Upper lobe of left lung (tissue), 6 donors: ENCODE data around the gene IL4R. TPM values are rescaled to one million over a fixed set of nuclear protein-coding genes. Genes with fewer than 3 reads are reported as not detected.

Experiments used
- ATAC-seq, 2 donors: fragments of 200-7000 bp; cut with Tn5 transposase; one replicate each; pipeline ENCODE4 v1.9.1; 2022; ENCODE audit warnings: mild to moderate bottlenecking in 2 of 2, moderate library complexity in 2 of 2; ENCODE audit not compliant: low FRiP score in 2 of 2
- DNase-seq, 2 donors: peaks; one replicate each; pipeline ENCODE4 v3.0.0-alpha.2; 2019 to 2020
- H3K27ac ChIP-seq, 4 donors: fragments of 200-600 bp; sonication (generic); one replicate each; pipeline ENCODE4 v1.5.1; 2016 to 2019
- H3K27me3 ChIP-seq, 4 donors: fragments of 200-600 bp; sonication (generic); one replicate each; pipeline ENCODE4 v1.5.1; 2017 to 2019
- H3K36me3 ChIP-seq, 4 donors: fragments of 200-600 bp; sonication (generic); one replicate each; pipeline ENCODE4 v1.5.1; 2016 to 2019
- H3K4me1 ChIP-seq, 4 donors: fragments of 200-600 bp; sonication (generic); one replicate each; pipeline ENCODE4 v1.5.1; 2018 to 2019
- H3K4me3 ChIP-seq, 4 donors: fragments of 200-600 bp; sonication (generic); one replicate each; pipeline ENCODE4 v1.5.1; 2017 to 2019; ENCODE audit warnings: mild to moderate bottlenecking in 2 of 4, moderate library complexity in 1 of 4
- H3K9me3 ChIP-seq, 4 donors: fragments of 200-600 bp; sonication (generic); one replicate each; pipeline ENCODE4 v1.5.1; 2018 to 2019
- EP300 ChIP-seq, 4 donors: sonication (generic); formaldehyde crosslinking; IDR thresholded peaks; one replicate each; pipeline ENCODE4 v1.5.1; 2017; ENCODE audit warnings: antibody characterized with exemption in 4 of 4, control low read depth in 2 of 4
- POLR2A ChIP-seq, 4 donors: fragments of 450-650 bp; IDR thresholded peaks; one replicate each; pipeline ENCODE4 v1.5.1; 2016 to 2017; ENCODE audit warnings: antibody characterized with exemption in 4 of 4, mild to moderate bottlenecking in 2 of 4
- POLR2AphosphoS5 ChIP-seq, 2 donors: sonication (generic); formaldehyde crosslinking; IDR thresholded peaks; one replicate each; pipeline ENCODE4 v1.5.1; 2017; ENCODE audit warnings: antibody characterized with exemption in 2 of 2
- WGBS, 2 donors: methylation state at CpG; one replicate each; pipeline ENCODE4 v1.1.5; 2017 to 2018; 5-methylcytosine and 5-hydroxymethylcytosine counted together
- total RNA-seq, 6 donors: library from RNA; depleted of rRNA in 4 of 6; stranded (reverse); fragments of >200 nt in 4 of 6; gene quantifications; one replicate each; pipeline versions ENCODE4 v1.1.0 to v1.2.1, GENCODE V29; 2016 to 2021
- TF ChIP-seq, protein P1 (sequence below), 6 experiments: fragments of 450-650 bp in 4 of 6; fragments of 200-600 bp in 2 of 6; sonication (generic) in 2 of 6; IDR thresholded peaks; one replicate each; pipeline ENCODE4 v1.5.1; 2016 to 2019; ENCODE audit warnings: antibody characterized with exemption in 6 of 6
- donor health status: DM: no; HTN: no; CAD: no; lungs with moderate emphysema.
- donor health status: DM: no; HTN: yes; CAD: no; lungs with severe emphysema.

IL4R gene
- total RNA-seq, 6 donors from 2014 or later: 87.0 to 202 (median 153) TPM

DNA sequence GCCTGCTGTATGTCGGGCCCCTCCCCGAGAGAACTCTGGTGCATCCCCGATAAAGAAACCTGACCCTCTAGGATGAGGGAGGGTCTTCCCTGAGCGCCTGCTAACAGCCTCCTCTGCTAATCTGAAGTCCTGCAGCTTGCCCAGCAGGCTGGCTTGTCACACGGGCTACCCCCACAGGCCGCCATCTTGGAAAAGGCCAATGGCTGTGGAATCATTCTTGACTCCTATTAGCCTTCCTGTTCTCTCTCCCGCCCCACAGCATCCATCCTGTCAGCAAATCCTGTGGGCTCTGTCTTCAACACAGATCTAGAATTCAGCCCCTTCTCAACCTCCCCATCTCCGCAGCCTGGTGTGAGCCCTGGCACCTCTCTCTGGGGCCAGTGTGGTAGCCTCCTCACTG lies 12.0 kb downstream of the IL4R start:
- no peak for ATAC-seq
- H3K27ac ChIP-seq: peak overlapping the region; percentile 93 to 100 (median 98)
- peaks cover 0 to 22% (median under 1%) of the 10 kb centered on the region in 4 donors for H3K36me3 ChIP-seq
- DNase-seq: no peak
- H3K9me3 ChIP-seq: no peaks in the 10 kb centered on the region
- 93 to 94% methylated on average over 8 of the region's 8 CpGs for WGBS, 2 donors
- H3K27me3 ChIP-seq: no peaks in the 10 kb centered on the region
- H3K4me3 ChIP-seq: no peak overlapping the region
- TF ChIP-seq POLR2AphosphoS5 (IDR thresholded peaks at IDR 0.05) (no peak), EP300 (IDR thresholded peaks at IDR 0.05) (no peak), POLR2A (IDR thresholded peaks at IDR 0.05) (no peak)
- TF ChIP-seq, protein P1, sequence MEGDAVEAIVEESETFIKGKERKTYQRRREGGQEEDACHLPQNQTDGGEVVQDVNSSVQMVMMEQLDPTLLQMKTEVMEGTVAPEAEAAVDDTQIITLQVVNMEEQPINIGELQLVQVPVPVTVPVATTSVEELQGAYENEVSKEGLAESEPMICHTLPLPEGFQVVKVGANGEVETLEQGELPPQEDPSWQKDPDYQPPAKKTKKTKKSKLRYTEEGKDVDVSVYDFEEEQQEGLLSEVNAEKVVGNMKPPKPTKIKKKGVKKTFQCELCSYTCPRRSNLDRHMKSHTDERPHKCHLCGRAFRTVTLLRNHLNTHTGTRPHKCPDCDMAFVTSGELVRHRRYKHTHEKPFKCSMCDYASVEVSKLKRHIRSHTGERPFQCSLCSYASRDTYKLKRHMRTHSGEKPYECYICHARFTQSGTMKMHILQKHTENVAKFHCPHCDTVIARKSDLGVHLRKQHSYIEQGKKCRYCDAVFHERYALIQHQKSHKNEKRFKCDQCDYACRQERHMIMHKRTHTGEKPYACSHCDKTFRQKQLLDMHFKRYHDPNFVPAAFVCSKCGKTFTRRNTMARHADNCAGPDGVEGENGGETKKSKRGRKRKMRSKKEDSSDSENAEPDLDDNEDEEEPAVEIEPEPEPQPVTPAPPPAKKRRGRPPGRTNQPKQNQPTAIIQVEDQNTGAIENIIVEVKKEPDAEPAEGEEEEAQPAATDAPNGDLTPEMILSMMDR (IDR thresholded peaks at IDR 0.05): no peak
- H3K4me1 ChIP-seq: peaks cover 98 to 100% (median 98%) of the 10 kb centered on the region in 4 donors

- WGBS, 2 donors: 76 to 92% methylated on average over 6 of the region's 6 CpGs
- Histone ChIP-seq H3K4me1 (peaks cover 98 to 100% (median 98%) of the 10 kb centered on the region in 4 donors), H3K9me3 (no peaks in the 10 kb centered on the region)
Observed at GRCh38 chr16:27326251-27326650, 12.5 kb downstream of the IL4R start.

DNA sequence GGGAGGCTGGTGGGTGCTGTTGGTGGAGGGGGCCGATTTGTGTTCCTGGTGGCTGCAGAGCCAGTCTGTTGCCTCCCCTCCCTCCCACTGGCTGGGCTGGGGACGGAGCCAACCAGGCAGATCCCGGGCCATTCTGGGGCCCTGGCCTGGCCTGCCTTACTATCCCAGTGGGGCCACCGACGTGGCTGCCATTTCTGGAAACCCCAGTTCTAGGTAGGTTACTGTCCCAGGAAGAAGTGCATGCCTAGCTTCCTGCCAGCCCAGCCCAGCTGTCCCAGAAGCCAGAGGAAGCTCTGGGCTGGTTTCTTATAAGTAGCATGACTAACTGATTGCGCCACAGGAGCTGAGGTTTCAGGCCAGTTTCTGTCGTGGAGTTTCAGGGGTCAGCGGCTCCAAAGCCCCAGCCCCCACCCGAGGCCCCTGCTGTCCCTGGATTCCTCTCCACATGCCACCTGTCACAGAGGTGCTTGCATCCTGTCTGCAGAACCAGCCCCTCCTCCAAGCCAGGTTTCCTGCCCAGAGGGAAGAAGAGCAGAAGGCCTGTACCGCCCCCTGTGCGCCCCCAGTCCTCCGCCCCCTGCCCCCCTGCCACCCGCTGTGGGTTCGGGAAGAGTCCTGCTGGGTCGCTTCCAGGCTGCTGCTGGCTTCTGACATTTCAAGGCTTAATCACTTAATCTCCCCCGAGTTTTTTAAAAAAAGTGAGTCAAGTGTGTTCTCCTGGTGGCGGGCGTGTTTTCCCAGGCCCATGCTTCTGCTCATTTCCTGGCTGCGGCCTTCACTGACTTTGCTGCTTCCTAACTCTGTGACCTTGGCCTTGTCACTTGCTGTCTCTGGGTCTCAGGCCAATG lies 13.2 kb downstream of the IL4R start:
- TF ChIP-seq, protein P1 (IDR thresholded peaks at IDR 0.05): peak in 1 of 6 experiments; percentile 10
- TF ChIP-seq EP300 (IDR thresholded peaks at IDR 0.05) (peak in 3 of 4 donors; percentile 85 to 95 (median 94)), POLR2A (IDR thresholded peaks at IDR 0.05) (peak in 1 of 4 donors; percentile 43), POLR2AphosphoS5 (IDR thresholded peaks at IDR 0.05) (peak; percentile 86 to 97)
- peak; percentile 90 for ATAC-seq
- DNase-seq: peak; percentile 83 to 96
- peaks cover 96 to 100% (median 98%) of the 10 kb centered on the region in 4 donors for H3K4me1 ChIP-seq
- H3K27ac ChIP-seq: peak overlapping the region; percentile 93 to 100 (median 98)
- no peaks in the 10 kb centered on the region for H3K27me3 ChIP-seq
- 5 to 6% methylated on average over 4 to 18 of the region's 19 CpGs for WGBS, 2 donors
- H3K36me3 ChIP-seq: peaks cover 0 to 34% (median 2%) of the 10 kb centered on the region in 4 donors
- H3K9me3 ChIP-seq: no peaks in the 10 kb centered on the region
- H3K4me3 ChIP-seq: peak overlapping the region in 1 of 4 donors; percentile 26

More at GRCh38 chr16:27326251-27326650, 12.5 kb downstream of the IL4R start:
- Histone ChIP-seq H3K4me3 (no peak overlapping the region), H3K36me3 (peaks cover 0 to 27% (median 2%) of the 10 kb centered on the region in 4 donors), H3K27ac (peak overlapping the region; percentile 93 to 100 (median 98)), H3K27me3 (no peaks in the 10 kb centered on the region)
- DNase-seq (no peak), ATAC-seq (no peak)
- TF ChIP-seq, protein P1 (IDR thresholded peaks at IDR 0.05): no peak
- TF ChIP-seq POLR2A (IDR thresholded peaks at IDR 0.05) (no peak), POLR2AphosphoS5 (IDR thresholded peaks at IDR 0.05) (no peak), EP300 (IDR thresholded peaks at IDR 0.05) (no peak)

GRCh38 chr16:27327586-27327915 lies 13.8 kb downstream of the IL4R start:
- peak overlapping the region in 1 of 4 donors; percentile 26 for H3K4me3 ChIP-seq
- TF ChIP-seq, protein P1 (IDR thresholded peaks at IDR 0.05): no peak
- TF ChIP-seq EP300 (IDR thresholded peaks at IDR 0.05): no peak
- no peak for TF ChIP-seq POLR2A (IDR thresholded peaks at IDR 0.05)
- H3K27ac ChIP-seq: peak overlapping the region; percentile 93 to 100 (median 98)
- ATAC-seq (no peak), DNase-seq (no peak)
- peaks cover 0 to 39% (median 2%) of the 10 kb centered on the region in 4 donors for H3K36me3 ChIP-seq
- H3K9me3 ChIP-seq: no peaks in the 10 kb centered on the region
- WGBS, 2 donors: 47 to 58% methylated on average over 3 of the region's 3 CpGs
- no peaks in the 10 kb centered on the region for H3K27me3 ChIP-seq
- H3K4me1 ChIP-seq: peaks cover 90 to 100% (median 97%) of the 10 kb centered on the region in 4 donors
